Measurements from ENCODE around the gene SYCP2L. TPM values are rescaled to one million over a fixed set of nuclear protein-coding genes. Genes with fewer than 3 reads are reported as not detected.

SYCP2L gene
- total RNA-seq, 1 donor from 2014 or later = 11.8 TPM

DNA sequence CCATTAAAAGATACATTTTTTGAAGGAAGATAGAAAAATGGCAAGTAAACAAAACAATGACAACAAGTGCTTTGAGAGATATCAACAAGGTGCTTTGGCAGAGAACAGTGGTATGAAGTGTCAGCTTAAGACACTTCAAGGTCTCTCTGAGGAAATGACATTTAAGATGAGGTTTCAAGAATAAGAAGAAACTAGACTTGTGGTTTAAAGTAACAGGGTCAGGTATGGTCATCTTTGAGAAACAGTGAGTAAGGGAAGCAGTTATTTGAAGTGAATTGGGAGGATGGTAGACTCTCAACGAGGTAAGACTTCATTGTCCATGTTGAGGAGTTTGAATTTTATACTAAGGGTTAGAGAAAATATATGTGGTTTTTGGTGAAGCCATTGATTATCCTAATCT is 77.8 kb downstream of the SYCP2L start:
- Mint-ChIP-seq H3K9me3 (ENCODE audit: low read depth) (peaks cover 20% of the 10 kb centered on the region), H3K27ac (no peak overlapping the region), H3K4me3 (ENCODE audit: low read depth) (no peak overlapping the region), H3K4me1 (ENCODE audit: low read depth) (no peaks in the 10 kb centered on the region), H3K36me3 (ENCODE audit: insufficient read depth) (peaks cover 22% of the 10 kb centered on the region), H3K27me3 (no peaks in the 10 kb centered on the region)
- DNase-seq (ENCODE audit: low spot score, unreplicated experiment) = no peak
- TF ChIP-seq, protein P1, sequence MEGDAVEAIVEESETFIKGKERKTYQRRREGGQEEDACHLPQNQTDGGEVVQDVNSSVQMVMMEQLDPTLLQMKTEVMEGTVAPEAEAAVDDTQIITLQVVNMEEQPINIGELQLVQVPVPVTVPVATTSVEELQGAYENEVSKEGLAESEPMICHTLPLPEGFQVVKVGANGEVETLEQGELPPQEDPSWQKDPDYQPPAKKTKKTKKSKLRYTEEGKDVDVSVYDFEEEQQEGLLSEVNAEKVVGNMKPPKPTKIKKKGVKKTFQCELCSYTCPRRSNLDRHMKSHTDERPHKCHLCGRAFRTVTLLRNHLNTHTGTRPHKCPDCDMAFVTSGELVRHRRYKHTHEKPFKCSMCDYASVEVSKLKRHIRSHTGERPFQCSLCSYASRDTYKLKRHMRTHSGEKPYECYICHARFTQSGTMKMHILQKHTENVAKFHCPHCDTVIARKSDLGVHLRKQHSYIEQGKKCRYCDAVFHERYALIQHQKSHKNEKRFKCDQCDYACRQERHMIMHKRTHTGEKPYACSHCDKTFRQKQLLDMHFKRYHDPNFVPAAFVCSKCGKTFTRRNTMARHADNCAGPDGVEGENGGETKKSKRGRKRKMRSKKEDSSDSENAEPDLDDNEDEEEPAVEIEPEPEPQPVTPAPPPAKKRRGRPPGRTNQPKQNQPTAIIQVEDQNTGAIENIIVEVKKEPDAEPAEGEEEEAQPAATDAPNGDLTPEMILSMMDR (IDR thresholded peaks at IDR 0.05; ENCODE audit: unreplicated experiment) = no peak

DNA sequence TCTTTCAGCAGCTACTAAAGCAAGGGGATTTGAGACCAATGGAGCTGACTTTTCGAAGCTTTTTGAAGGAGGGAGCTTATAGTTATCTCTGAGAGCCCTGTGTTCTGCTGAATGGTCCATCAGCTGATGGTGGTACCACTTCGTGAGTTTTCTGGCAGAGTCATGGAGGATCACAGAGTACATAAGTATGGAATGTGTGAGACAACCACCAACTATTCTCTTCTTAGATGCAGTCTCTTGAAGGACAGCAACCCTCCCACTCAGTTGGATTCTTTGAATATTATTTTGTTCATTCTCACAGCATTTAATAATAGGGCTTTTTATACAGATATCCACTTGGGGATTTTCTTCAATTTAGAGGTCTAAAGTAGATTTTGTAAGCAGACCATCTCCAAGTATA is 81.9 kb downstream of the SYCP2L start:
- H3K9me3 Mint-ChIP-seq (ENCODE audit: low read depth) = peaks cover 20% of the 10 kb centered on the region
- no peaks in the 10 kb centered on the region for H3K27me3 Mint-ChIP-seq
- H3K4me1 Mint-ChIP-seq (ENCODE audit: low read depth) = no peaks in the 10 kb centered on the region
- TF ChIP-seq, protein P1 (IDR thresholded peaks at IDR 0.05; ENCODE audit: unreplicated experiment) = no peak
- DNase-seq (ENCODE audit: low spot score, unreplicated experiment) = no peak
- H3K36me3 Mint-ChIP-seq (ENCODE audit: insufficient read depth) = peaks cover 24% of the 10 kb centered on the region
- no peak overlapping the region for H3K4me3 Mint-ChIP-seq (ENCODE audit: low read depth)
- no peak overlapping the region for H3K27ac Mint-ChIP-seq

DNA sequence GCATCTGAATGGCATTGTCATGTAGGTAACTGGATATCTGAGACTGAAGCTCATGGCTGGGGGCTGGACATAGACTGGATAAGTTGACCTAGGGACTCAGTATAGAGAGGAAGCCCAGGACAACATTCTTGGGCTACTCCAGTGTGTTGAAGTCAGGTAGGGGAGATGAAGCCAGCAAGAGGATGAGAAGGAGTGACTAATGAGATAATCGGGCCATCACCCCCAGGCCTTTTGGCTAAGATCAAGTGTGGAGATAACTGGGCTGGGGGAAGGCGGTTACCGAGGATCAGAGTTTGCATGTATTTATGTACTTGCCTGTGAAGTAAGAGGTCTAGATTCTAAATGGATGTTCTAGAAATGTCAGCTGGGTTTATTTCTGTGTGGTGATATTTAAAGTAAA is 83.9 kb downstream of the SYCP2L start:
- Mint-ChIP-seq H3K9me3 (ENCODE audit: low read depth) (peaks cover 9% of the 10 kb centered on the region), H3K4me3 (ENCODE audit: low read depth) (no peak overlapping the region), H3K27ac (no peak overlapping the region), H3K36me3 (ENCODE audit: insufficient read depth) (peaks cover 15% of the 10 kb centered on the region), H3K4me1 (ENCODE audit: low read depth) (no peaks in the 10 kb centered on the region), H3K27me3 (no peaks in the 10 kb centered on the region)
- no peak for DNase-seq (ENCODE audit: low spot score, unreplicated experiment)
- TF ChIP-seq, protein P1 (IDR thresholded peaks at IDR 0.05; ENCODE audit: unreplicated experiment) = no peak

DNA sequence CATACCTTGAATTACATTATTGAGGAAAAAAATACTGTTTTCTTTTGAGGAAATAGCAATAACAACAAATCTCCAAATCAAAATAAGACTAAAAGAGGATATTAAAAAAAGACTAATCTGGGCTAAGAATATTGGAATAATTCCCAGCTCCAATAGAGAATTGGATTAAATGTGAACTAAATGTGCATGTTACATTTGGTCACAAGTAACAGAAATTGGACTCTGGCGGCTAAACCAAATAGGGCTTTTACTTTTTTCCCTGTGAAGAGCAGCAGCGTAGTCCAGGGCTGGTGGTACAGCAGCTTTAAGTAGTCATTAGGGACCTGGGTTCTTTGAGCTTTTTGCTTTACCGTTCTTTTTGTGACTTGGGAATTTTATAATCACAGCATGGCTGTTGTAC is 85.3 kb downstream of the SYCP2L start:
- Mint-ChIP-seq H3K4me1 (ENCODE audit: low read depth) (no peaks in the 10 kb centered on the region), H3K27ac (no peak overlapping the region), H3K4me3 (ENCODE audit: low read depth) (no peak overlapping the region), H3K36me3 (ENCODE audit: insufficient read depth) (peaks cover 11% of the 10 kb centered on the region), H3K9me3 (ENCODE audit: low read depth) (peaks cover 4% of the 10 kb centered on the region), H3K27me3 (no peaks in the 10 kb centered on the region)
- no peak for DNase-seq (ENCODE audit: low spot score, unreplicated experiment)
- TF ChIP-seq, protein P1 (IDR thresholded peaks at IDR 0.05; ENCODE audit: unreplicated experiment) = no peak

DNA sequence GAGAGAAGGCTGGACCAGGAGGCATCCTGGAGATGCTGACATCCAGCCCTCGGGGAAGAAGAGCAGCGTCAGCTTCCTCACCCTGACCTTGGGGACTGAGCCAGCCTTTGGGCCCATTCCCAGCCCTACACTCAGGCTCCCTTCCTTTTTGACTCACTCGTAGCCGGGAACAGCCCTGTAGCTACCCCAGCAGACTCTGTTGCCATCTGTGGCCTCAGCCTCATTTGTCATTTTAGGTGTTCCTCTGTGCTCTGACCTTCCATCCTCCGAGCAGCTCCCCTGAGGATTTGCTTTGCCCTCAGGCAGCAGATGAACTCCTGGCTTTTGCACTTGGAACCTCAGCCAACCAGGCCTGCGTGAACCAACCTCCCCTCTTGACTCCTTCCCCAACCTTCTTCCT is 89.7 kb downstream of the SYCP2L start:
- Mint-ChIP-seq H3K9me3 (ENCODE audit: low read depth) (no peaks in the 10 kb centered on the region), H3K36me3 (ENCODE audit: insufficient read depth) (peaks cover 2% of the 10 kb centered on the region), H3K4me3 (ENCODE audit: low read depth) (no peak overlapping the region), H3K27ac (no peak overlapping the region), H3K27me3 (no peaks in the 10 kb centered on the region), H3K4me1 (ENCODE audit: low read depth) (no peaks in the 10 kb centered on the region)
- no peak for DNase-seq (ENCODE audit: low spot score, unreplicated experiment)
- TF ChIP-seq, protein P1 (IDR thresholded peaks at IDR 0.05; ENCODE audit: unreplicated experiment) = no peak

Measured in progenitor cell of endocrine pancreas (in vitro differentiated cells).